Medulla oblongata (tissue), 1 donor: ENCODE measurements around the gene APH1A.
"Not testable (repeated sequence)": the region's sequence is repeated elsewhere in the genome, so short reads cannot be mapped to it uniquely, and the experiment has no call there.

Experiments used
- DNase-seq: peaks from one replicate; pipeline ENCODE4 v3.0.0-alpha.2; 2015; ENCODE audit errors: extremely low spot score

Gene APH1A

DNA sequence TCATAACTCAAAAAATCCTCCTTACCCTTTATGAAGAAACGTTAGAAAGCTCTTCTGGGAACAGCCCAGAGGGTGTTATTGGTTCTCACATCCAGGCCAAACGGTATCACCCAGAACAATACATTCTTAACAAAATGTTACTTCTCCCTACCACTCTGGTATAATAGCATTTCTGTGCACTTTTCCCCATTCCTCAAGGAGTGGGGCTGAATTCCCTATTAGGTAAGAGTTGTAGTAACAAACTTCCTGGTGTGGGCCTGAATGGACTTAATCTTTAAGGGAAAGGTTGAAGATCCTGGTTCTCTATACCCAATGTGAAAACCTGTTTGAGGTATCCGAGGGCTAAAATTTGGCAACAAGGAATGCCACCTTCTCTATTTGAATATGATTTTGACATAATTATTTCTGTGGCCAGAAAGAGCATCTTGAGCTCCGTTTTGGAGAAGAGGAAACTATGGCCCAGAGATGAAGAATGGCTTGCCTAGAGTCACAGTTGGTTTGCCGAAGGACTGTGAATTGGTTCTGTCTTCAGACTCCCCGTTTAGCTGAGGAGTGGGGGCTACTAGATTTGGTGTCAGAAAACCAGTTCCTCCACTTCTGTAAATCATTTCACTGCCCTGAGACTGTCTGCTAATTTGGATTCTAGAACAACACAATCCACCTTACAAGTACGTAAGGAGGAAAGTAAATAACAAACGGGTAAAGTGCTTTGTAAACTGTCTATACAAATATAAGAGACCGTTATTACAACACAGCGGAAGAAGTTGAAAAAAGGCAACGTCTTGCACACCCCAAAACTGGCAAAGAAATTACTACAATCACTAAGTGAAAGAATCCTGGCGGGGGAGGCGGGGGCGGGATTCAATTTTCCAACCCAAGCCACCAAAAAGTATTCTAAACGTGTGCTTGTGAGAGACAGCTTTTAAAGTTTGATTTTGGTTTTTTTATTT, 35.2 kb downstream of the APH1A start:
- DNase-seq = peak; percentile 49

DNA sequence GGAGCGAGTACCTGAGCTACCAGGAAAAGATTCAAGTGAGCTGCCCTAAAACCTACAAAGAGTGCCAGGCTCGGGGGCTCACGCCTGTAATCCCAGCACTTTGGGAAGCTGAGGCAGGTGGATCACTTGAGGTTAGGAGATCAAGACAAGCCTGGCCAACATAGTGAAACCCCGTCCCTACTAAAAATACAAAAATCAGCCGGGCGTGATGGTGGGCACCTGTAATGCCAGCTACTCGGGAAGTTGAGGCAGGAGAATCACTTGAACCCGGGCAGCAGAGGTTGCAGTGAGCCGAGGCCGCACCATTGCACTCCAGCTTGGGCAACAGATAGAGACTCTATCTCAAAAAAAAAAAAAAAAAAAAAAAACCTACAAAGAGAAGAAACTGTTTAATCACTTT, 35.9 kb downstream of the APH1A start:
- not testable (repeated sequence) for DNase-seq

GRCh38 chr1:150228246-150228645, 40.6 kb downstream of the APH1A start:
- not testable (repeated sequence) for DNase-seq

GRCh38 chr1:150227228-150227627, 41.6 kb downstream of the APH1A start:
- DNase-seq = no peak

DNA sequence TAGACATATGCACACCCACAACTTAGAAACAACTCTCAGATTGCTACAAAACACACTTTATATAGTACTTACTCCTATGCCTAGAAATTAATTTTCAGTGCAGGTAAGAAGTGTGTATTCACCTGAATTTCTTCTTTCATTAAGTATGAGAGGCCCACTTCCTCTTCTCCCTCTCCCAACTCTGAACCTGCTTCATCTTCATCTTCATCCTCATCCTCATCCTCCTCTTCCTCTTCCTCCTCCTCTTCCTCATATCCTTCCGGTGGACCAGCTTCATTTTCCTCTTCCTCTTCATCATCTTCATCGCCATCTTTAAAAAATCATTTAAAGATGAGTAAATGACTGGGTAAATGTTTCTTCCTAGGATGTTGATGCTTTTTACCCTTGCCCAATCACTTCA, 42.3 kb downstream of the APH1A start:
- DNase-seq = no peak

DNA sequence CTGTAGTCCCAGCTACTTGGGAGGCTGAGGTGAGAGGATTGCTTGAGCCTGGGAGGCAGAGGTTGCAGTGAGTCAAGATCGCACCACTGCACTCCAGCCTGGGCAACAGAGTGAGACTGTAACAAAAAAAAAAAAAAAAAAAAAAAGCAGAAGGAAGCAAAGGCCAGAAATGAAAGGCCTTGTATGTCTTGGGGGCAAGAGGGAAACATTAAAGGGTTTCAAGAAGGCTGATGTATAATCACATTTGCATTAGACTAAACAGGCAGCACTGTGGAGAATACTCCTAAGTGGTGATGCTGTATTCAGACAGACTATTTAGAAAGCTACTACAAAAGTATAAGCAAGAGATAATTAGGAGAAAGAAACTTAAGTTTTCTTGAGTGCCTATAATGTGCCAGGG, 43.3 kb downstream of the APH1A start:
- DNase-seq = no peak

GRCh38 chr1:150224983-150225382, 43.8 kb downstream of the APH1A start:
- no peak for DNase-seq

- DNase-seq = no peak
Measured at GRCh38 chr1:150221552-150221951, 47.3 kb downstream of the APH1A start.

GRCh38 chr1:150215855-150216254, 53.0 kb downstream of the APH1A start:
- not testable (repeated sequence) for DNase-seq
